GM12865 (cell line): ENCODE data around the gene RHOBTB3.

Source experiments
- DNase-seq: peaks from one replicate; pipeline ENCODE4 v3.0.0; 2010; ENCODE audit warnings: low read depth
- H3K4me3 ChIP-seq: 2 replicates; pipeline ENCODE4 v1.5.1; 2011; ENCODE audit warnings: mild to moderate bottlenecking, low read depth, low read length, control low read depth
- TF ChIP-seq, protein P1 (sequence below): IDR thresholded peaks from 2 replicates; pipeline ENCODE4 v1.5.1; 2011; ENCODE audit warnings: low read length, control low read depth, low read depth, inconsistent platforms; ENCODE audit not compliant: insufficient read depth; ENCODE audit errors: missing control alignments

RHOBTB3 gene

DNA sequence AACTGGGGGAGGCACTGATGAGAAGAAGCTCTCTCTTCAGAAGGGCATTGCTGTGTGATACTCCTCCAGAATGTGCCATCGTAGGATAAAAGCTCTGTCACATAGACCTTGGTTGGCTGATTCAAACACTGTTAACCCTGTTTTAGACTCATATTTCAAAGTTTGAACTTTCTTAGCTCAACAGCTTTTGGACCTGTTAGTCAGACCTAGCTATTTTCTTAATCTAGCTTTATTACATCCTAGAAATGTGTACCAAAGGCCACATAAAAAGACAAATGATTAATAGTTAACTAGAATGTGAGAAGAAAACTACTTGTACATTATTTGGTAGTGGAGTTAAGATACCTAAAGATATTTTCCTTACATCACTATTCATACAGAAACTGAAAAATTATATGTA lies 4.3 kb downstream of the RHOBTB3 start:
- DNase-seq: no peak
- no peak overlapping the region for H3K4me3 ChIP-seq
- TF ChIP-seq, protein P1, sequence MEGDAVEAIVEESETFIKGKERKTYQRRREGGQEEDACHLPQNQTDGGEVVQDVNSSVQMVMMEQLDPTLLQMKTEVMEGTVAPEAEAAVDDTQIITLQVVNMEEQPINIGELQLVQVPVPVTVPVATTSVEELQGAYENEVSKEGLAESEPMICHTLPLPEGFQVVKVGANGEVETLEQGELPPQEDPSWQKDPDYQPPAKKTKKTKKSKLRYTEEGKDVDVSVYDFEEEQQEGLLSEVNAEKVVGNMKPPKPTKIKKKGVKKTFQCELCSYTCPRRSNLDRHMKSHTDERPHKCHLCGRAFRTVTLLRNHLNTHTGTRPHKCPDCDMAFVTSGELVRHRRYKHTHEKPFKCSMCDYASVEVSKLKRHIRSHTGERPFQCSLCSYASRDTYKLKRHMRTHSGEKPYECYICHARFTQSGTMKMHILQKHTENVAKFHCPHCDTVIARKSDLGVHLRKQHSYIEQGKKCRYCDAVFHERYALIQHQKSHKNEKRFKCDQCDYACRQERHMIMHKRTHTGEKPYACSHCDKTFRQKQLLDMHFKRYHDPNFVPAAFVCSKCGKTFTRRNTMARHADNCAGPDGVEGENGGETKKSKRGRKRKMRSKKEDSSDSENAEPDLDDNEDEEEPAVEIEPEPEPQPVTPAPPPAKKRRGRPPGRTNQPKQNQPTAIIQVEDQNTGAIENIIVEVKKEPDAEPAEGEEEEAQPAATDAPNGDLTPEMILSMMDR: no peak

DNA sequence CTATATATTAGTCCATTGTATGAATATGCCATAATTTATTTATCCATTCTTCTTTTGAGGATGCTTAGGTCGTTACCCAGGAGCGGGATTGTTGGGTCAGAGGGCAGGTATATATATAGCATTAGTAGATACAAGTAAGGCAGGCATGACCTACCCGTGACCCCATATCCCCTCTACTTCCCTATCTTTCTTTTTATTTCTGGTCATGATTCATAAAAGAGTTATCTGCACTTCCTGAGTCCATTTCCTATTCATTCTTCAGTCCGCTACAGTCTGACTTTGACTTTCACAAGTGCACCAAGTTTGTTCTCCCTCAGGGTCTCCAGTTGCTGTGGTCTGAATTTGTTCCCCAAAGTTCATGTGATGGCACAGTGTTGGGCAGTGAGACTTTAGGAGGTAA lies 6.9 kb downstream of the RHOBTB3 start:
- H3K4me3 ChIP-seq: no peak overlapping the region
- DNase-seq: no peak
- TF ChIP-seq, protein P1: no peak

DNA sequence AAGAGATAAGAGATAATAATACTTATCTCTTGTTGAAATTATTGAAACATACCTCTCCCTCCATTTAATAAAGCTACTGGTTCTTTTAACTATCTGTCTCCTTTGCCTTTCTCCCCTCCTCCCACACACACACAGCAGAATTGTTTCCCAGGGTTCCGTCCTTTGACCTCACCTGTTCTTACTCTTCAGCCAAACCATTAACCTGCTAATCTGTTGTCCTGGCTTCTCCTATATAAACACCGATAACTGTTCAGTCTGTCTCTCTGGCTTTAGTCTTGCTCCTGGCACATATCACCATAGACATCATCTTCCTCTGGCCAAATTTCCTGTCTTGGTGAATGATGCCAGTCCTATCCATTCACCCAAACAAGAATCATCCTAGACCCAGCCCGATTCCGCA lies 7.7 kb downstream of the RHOBTB3 start:
- H3K4me3 ChIP-seq: no peak overlapping the region
- no peak for DNase-seq
- TF ChIP-seq, protein P1: no peak

DNA sequence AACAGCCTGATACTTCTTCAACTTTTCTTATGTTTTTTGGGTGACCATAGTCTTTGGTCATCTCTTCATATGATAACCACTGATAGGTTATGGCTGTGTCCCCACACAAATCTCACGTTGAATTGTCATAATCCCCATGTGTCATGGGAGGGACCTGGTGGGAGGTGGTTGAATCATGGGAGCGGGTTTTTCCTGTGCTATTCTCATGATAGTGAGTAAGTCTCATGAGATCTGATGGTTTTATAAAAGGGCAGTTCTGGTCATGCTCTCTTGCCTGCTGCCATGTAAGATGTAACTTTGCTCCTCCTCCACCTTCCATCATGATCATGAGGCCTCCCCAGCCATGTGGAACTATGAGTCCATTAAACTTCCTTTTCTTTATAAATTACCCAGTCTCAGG lies 8.7 kb downstream of the RHOBTB3 start:
- DNase-seq: no peak
- TF ChIP-seq, protein P1: no peak
- H3K4me3 ChIP-seq: no peak overlapping the region

DNA sequence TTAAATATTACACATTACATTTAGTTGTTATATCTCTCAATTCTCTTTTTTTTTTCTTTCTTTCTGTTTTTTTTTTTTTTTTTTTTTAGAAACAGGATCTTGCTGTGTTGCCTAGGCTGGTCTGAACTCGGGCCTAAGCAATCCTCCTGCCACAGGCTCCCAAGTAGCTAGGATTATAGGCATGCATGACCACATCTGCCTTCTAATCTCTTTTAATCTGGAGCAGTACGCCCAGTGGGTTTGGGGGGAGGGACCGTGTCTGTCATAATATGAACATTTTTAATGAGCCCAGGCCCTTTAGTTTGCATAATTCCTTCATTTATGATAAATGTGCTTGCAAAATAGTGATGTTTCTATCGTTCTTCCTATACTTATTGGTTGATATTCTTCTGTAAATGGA lies 10.3 kb downstream of the RHOBTB3 start:
- TF ChIP-seq, protein P1: no peak
- H3K4me3 ChIP-seq: no peak overlapping the region
- DNase-seq: no peak

DNA sequence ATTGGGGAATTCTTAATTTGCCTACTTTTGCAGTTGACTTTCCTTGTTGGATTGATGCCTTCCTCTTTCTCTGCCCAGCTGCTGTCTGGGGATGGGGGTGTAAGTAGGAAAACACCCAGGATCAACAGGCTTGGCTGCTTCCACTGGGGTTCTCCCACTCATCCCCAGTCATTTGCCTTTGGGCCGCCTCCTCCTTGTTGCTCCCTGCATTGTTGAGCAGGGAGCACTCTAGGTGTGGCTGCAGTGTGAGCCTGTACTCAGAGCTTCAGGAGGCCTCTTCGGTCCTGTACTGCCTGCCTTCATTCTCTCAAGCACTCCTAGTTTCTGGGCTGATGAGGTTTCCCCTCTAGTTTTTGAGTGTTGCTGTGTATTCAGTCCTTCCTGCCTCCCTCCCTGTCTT lies 12.1 kb downstream of the RHOBTB3 start:
- no peak overlapping the region for H3K4me3 ChIP-seq
- no peak for DNase-seq
- TF ChIP-seq, protein P1: no peak

DNA sequence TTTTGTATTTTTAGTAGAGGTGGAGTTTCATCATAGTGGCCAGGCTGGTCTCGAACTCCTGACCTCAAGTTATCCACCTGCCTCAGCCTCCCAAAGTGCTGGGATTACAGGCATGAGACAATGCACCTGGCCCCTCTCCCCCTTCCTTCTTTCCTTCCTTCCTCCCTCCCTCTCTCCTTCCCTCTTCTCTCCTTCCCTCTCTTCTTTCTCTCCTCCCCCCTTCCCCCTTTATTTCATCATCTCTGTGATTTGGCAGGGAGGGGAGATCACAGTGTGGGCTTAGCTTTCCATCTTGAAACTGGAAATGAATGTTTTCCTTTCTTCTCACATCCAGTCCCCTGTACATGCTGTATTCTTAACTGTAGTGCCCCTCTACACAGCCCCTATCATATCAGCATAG lies 12.7 kb downstream of the RHOBTB3 start:
- TF ChIP-seq, protein P1: no peak
- DNase-seq: no peak
- no peak overlapping the region for H3K4me3 ChIP-seq
